Measurements from ENCODE around the gene ANKRD40CL. TPM values are rescaled to one million over a fixed set of nuclear protein-coding genes. Genes with fewer than 3 reads are reported as not detected.

The ANKRD40CL gene
- total RNA-seq, 2 experiments from 2014 or later, result not detected

DNA sequence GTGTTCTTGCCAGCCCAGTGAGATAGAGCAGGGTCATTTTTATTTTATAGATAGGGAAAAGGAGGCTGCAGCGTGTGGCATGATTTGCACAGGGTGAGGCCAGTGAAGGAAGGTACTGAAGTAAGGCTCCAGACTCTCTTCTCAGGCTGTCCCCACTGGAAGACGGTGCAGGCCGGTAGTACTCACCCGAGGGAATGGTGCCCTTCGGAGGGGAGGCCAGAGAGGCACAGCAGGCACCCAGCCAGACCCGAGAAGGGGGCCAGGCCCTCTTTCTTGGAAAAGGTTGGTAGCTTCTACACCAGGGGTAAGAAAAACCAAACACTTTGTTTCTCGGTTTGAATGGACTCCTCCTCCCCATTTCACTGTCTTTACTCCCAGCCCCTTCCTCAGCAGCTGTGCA is 288 bp downstream of the ANKRD40CL start:
- intact Hi-C loops (cut with micrococcal nuclease; ENCODE audit: unreplicated experiment), result loop anchor here (10.0 kb wide), 1 partner anchor 222 kb away; the partner anchor contains the start of gene SPATA20
- CTCF ChIA-PET (ENCODE audit: unreplicated experiment), result no interaction called here
- no peak overlapping the region for H3K27ac ChIP-seq (ENCODE audit: low read depth, low read length, poor library complexity, severe bottlenecking)
- no peak overlapping the region for H2AFZ ChIP-seq (ENCODE audit: low read length)
- DNase-seq (ENCODE audit: low spot score), result no peak
- POLR2A ChIA-PET, result no interaction called here
- no peak overlapping the region for H3K4me2 ChIP-seq (ENCODE audit: low read length)
- no peaks in the 10 kb centered on the region for H3K79me2 ChIP-seq (ENCODE audit: insufficient read depth, low read depth, low read length)
- TF ChIP-seq, protein P1, sequence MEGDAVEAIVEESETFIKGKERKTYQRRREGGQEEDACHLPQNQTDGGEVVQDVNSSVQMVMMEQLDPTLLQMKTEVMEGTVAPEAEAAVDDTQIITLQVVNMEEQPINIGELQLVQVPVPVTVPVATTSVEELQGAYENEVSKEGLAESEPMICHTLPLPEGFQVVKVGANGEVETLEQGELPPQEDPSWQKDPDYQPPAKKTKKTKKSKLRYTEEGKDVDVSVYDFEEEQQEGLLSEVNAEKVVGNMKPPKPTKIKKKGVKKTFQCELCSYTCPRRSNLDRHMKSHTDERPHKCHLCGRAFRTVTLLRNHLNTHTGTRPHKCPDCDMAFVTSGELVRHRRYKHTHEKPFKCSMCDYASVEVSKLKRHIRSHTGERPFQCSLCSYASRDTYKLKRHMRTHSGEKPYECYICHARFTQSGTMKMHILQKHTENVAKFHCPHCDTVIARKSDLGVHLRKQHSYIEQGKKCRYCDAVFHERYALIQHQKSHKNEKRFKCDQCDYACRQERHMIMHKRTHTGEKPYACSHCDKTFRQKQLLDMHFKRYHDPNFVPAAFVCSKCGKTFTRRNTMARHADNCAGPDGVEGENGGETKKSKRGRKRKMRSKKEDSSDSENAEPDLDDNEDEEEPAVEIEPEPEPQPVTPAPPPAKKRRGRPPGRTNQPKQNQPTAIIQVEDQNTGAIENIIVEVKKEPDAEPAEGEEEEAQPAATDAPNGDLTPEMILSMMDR (conservative IDR thresholded peaks at IDR 0.05; ENCODE audit: low read length), result no peak
- TF ChIP-seq EZH2phosphoT487 (IDR thresholded peaks at IDR 0.05; ENCODE audit: borderline replicate concordance, low read depth, low read length), result no peak
- no peaks in the 10 kb centered on the region for H4K20me1 ChIP-seq (ENCODE audit: insufficient read depth, low read length)
- no peaks in the 10 kb centered on the region for H3K36me3 ChIP-seq (ENCODE audit: insufficient read depth, low read length)
- no peaks in the 10 kb centered on the region for H3K9me3 ChIP-seq (ENCODE audit: low read length)
- H3K4me3 ChIP-seq (ENCODE audit: low read depth, low read length, poor library complexity, severe bottlenecking), result no peak overlapping the region
- no TSS peak for BruUV-seq (replicated peaks)
- H3K4me1 ChIP-seq (ENCODE audit: insufficient read depth, low read length, poor library complexity, severe bottlenecking), result peaks cover 37% of the 10 kb centered on the region
- H3K9me2 ChIP-seq (ENCODE audit: insufficient read depth, low read length), result no peaks in the 10 kb centered on the region

DNA sequence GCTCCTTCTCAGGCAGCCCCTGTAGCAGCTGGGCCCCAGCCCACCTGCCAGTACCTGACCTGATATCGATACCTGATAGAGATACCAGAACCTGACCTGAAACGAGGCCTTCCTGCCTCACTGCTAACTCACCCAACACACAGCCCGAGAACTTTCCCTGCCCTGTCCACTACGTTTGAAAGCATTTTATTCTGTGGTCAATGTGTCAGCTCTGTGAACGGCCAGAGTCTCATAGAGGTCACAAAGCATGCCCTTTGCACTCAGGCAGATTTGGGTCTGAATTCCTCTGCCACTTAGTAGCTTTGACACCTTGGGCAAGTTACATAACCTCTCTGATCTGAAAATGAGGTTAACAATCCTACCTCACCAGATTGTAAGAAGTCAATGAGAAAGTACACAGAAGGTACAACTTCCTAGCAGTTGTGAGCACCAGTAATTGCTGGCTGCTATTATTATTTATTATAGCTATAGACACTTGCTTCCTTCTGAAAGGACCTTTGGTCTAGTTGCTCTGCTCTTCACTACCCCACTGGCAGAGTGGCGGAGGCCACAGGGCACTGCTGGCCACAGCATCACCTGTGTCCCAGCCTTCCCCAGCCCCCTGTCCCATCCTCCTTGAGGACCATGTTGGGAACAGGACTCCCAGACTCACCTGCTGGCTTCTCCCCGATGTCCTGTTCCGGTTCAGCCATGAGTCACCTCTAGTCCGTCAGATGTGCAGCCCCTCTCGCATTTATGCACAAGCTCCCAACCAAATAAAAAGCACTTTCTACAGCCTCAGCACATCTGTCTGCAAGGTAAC is 895 bp downstream of the ANKRD40CL start:
- BruUV-seq (replicated peaks), result no TSS peak
- ChIA-PET POLR2A (no interaction called here), CTCF (ENCODE audit: unreplicated experiment) (no interaction called here)
- Histone ChIP-seq H3K27ac (ENCODE audit: low read depth, low read length, poor library complexity, severe bottlenecking) (no peak overlapping the region), H3K4me1 (ENCODE audit: insufficient read depth, low read length, poor library complexity, severe bottlenecking) (peaks cover 36% of the 10 kb centered on the region), H3K79me2 (ENCODE audit: insufficient read depth, low read depth, low read length) (no peaks in the 10 kb centered on the region), H4K20me1 (ENCODE audit: insufficient read depth, low read length) (no peaks in the 10 kb centered on the region), H3K4me2 (ENCODE audit: low read length) (no peak overlapping the region), H3K9me3 (ENCODE audit: low read length) (no peaks in the 10 kb centered on the region), H3K36me3 (ENCODE audit: insufficient read depth, low read length) (no peaks in the 10 kb centered on the region), H2AFZ (ENCODE audit: low read length) (no peak overlapping the region), H3K4me3 (ENCODE audit: low read depth, low read length, poor library complexity, severe bottlenecking) (no peak overlapping the region), H3K9me2 (ENCODE audit: insufficient read depth, low read length) (no peaks in the 10 kb centered on the region)
- intact Hi-C loops (cut with micrococcal nuclease; ENCODE audit: unreplicated experiment), result loop anchor here (10.0 kb wide), 1 partner anchor 222 kb away; the partner anchor contains the start of gene SPATA20
- no peak for TF ChIP-seq EZH2phosphoT487 (IDR thresholded peaks at IDR 0.05; ENCODE audit: borderline replicate concordance, low read depth, low read length)
- TF ChIP-seq, protein P1 (conservative IDR thresholded peaks at IDR 0.05; ENCODE audit: low read length), result no peak
- no peak for DNase-seq (ENCODE audit: low spot score)

Measured in OCI-LY7 (cell line).